GM12878 (cell line): ENCODE results near the gene CSNK1G1.

Experiments used
- BCL11A ChIP-seq: IDR thresholded peaks from 2 replicates; pipeline ENCODE4 v1.6.1; 2011; ENCODE audit warnings: low read depth, low read length
- CHD2 ChIP-seq: IDR thresholded peaks from 2 replicates; pipeline ENCODE4 v1.6.1; 2011; ENCODE audit warnings: low read depth, low read length, improper control_type of control experiment, borderline replicate concordance
- EZH2 ChIP-seq: IDR thresholded peaks from 2 replicates; pipeline ENCODE4 v1.6.1; 2012; ENCODE audit warnings: low read depth, mild to moderate bottlenecking, control low read depth, inconsistent platforms, low read length, borderline replicate concordance; ENCODE audit not compliant: control insufficient read depth
- JUNB ChIP-seq: IDR thresholded peaks from 2 replicates; pipeline ENCODE4 v1.6.1; 2016; ENCODE audit warnings: antibody characterized with exemption, mild to moderate bottlenecking
- NR2C1 ChIP-seq: fragments of 450-650 bp; IDR thresholded peaks from 2 replicates; pipeline ENCODE4 v1.6.1; 2017; ENCODE audit warnings: antibody characterized with exemption, mild to moderate bottlenecking, moderate library complexity
- POLR2AphosphoS2 ChIP-seq: IDR thresholded peaks from 2 replicates; pipeline ENCODE4 v1.6.1; 2011; ENCODE audit warnings: low read depth, mild to moderate bottlenecking, low read length, improper control_type of control experiment, moderate library complexity
- RFX5 ChIP-seq: IDR thresholded peaks from 2 replicates; pipeline ENCODE4 v1.6.1; 2011; ENCODE audit warnings: low read depth, low read length, improper control_type of control experiment
- SMC3 ChIP-seq: IDR thresholded peaks from 2 replicates; pipeline ENCODE4 v1.6.1; 2011; ENCODE audit warnings: low read length, improper control_type of control experiment, borderline replicate concordance
- SPI1 ChIP-seq: IDR thresholded peaks from 2 replicates; pipeline ENCODE4 v1.6.1; 2011; ENCODE audit warnings: low read depth, mild to moderate bottlenecking, low read length, moderate library complexity, borderline replicate concordance; ENCODE audit not compliant: insufficient read depth
- ZNF24 ChIP-seq: fragments of 450-650 bp; IDR thresholded peaks from 2 replicates; pipeline ENCODE4 v1.6.1; 2017; ENCODE audit warnings: antibody characterized with exemption, mild to moderate bottlenecking
- TF ChIP-seq, protein P1 (sequence below), 3 experiments: IDR thresholded peaks in 2 of 3; conservative IDR thresholded peaks in 1 of 3; 2 replicates each; pipeline ENCODE4 v1.5.1; 2011; ENCODE audit warnings: low read depth in 3 of 3, low read length in 3 of 3, mild to moderate bottlenecking in 3 of 3, control low read depth in 2 of 3, moderate library complexity in 2 of 3, inconsistent platforms in 1 of 3, mixed read lengths in 1 of 3; ENCODE audit not compliant: control insufficient read depth in 2 of 3, insufficient read depth in 1 of 3; ENCODE audit errors: extremely low read depth in 1 of 3
- TF ChIP-seq, protein P2 (sequence below): fragments of 450-650 bp; IDR thresholded peaks from 2 replicates; pipeline ENCODE4 v1.6.1; 2016; ENCODE audit warnings: mild to moderate bottlenecking, moderate library complexity, borderline replicate concordance
- TF ChIP-seq, protein P3 (sequence below): fragments of 450-650 bp; IDR thresholded peaks from 2 replicates; pipeline ENCODE4 v1.6.1; 2016; ENCODE audit warnings: mild to moderate bottlenecking

DNA sequence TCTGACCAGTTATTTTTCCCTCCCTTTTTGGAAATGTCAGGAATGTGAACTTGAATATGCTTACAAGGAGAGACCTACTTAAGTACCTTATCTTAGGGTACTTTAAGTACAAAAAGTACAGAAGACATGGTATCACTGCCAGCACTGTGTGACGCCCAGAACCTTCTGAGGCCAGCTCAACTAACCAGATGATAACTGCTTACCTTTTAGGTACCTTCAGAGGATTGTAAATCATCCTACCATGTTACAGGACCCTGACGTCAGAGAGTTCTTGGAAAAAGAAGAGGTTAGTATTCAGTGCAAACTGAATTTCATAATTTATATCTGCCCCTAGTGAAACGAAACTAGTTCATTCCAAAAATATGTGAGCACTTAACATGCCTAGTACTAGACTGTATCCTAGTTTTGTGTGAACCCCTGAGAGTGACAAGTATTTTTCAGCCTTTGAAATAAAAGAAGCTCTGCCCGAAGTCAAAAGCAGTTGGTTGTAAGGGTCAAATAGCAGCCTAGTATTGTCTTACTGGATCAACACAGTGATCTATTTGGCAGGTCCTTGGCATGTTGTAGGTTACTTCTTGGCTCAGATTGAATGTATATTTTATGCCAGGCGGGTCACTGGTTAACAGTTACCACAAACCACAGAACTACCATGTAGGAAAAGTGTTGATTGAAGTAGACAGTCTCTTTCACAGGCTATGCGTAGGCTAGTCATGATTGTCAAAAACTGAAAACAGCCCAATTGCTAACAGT is 228.3 kb downstream of the CSNK1G1 start:
- TF ChIP-seq, protein P1, sequence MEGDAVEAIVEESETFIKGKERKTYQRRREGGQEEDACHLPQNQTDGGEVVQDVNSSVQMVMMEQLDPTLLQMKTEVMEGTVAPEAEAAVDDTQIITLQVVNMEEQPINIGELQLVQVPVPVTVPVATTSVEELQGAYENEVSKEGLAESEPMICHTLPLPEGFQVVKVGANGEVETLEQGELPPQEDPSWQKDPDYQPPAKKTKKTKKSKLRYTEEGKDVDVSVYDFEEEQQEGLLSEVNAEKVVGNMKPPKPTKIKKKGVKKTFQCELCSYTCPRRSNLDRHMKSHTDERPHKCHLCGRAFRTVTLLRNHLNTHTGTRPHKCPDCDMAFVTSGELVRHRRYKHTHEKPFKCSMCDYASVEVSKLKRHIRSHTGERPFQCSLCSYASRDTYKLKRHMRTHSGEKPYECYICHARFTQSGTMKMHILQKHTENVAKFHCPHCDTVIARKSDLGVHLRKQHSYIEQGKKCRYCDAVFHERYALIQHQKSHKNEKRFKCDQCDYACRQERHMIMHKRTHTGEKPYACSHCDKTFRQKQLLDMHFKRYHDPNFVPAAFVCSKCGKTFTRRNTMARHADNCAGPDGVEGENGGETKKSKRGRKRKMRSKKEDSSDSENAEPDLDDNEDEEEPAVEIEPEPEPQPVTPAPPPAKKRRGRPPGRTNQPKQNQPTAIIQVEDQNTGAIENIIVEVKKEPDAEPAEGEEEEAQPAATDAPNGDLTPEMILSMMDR (IDR thresholded peaks at IDR 0.05 in 2 of 3, conservative IDR thresholded peaks at IDR 0.05 in 1 of 3; ENCODE audit: control insufficient read depth in 2 of 3, extremely low read depth in 1 of 3, insufficient read depth in 1 of 3, low read depth in 3 of 3, low read length in 3 of 3), result no peak
- TF ChIP-seq BCL11A (no peak), EZH2 (no peak), POLR2AphosphoS2 (no peak), CHD2 (no peak), JUNB (no peak), RFX5 (no peak), ZNF24 (no peak), NR2C1 (no peak), SMC3 (no peak), SPI1 (no peak)
- TF ChIP-seq, protein P2, sequence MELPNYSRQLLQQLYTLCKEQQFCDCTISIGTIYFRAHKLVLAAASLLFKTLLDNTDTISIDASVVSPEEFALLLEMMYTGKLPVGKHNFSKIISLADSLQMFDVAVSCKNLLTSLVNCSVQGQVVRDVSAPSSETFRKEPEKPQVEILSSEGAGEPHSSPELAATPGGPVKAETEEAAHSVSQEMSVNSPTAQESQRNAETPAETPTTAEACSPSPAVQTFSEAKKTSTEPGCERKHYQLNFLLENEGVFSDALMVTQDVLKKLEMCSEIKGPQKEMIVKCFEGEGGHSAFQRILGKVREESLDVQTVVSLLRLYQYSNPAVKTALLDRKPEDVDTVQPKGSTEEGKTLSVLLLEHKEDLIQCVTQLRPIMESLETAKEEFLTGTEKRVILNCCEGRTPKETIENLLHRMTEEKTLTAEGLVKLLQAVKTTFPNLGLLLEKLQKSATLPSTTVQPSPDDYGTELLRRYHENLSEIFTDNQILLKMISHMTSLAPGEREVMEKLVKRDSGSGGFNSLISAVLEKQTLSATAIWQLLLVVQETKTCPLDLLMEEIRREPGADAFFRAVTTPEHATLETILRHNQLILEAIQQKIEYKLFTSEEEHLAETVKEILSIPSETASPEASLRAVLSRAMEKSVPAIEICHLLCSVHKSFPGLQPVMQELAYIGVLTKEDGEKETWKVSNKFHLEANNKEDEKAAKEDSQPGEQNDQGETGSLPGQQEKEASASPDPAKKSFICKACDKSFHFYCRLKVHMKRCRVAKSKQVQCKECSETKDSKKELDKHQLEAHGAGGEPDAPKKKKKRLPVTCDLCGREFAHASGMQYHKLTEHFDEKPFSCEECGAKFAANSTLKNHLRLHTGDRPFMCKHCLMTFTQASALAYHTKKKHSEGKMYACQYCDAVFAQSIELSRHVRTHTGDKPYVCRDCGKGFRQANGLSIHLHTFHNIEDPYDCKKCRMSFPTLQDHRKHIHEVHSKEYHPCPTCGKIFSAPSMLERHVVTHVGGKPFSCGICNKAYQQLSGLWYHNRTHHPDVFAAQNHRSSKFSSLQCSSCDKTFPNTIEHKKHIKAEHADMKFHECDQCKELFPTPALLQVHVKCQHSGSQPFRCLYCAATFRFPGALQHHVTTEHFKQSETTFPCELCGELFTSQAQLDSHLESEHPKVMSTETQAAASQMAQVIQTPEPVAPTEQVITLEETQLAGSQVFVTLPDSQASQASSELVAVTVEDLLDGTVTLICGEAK, result no peak
- TF ChIP-seq, protein P3, sequence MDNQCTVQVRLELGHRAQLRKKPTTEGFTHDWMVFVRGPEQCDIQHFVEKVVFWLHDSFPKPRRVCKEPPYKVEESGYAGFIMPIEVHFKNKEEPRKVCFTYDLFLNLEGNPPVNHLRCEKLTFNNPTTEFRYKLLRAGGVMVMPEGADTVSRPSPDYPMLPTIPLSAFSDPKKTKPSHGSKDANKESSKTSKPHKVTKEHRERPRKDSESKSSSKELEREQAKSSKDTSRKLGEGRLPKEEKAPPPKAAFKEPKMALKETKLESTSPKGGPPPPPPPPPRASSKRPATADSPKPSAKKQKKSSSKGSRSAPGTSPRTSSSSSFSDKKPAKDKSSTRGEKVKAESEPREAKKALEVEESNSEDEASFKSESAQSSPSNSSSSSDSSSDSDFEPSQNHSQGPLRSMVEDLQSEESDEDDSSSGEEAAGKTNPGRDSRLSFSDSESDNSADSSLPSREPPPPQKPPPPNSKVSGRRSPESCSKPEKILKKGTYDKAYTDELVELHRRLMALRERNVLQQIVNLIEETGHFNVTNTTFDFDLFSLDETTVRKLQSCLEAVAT, result no peak
